Osteoblast (primary cell): ENCODE results near the gene HMGXB3. TPM values are rescaled to one million over a fixed set of nuclear protein-coding genes. Genes with fewer than 3 reads are reported as not detected.
A peak's percentile ranks its signal among the peaks of the same experiment; 100 is the strongest.

Source experiments
- DNase-seq: peaks from one replicate; pipeline ENCODE4 v3.0.0; 2011; ENCODE audit warnings: low spot score, mixed read lengths; ENCODE audit not compliant: insufficient read length; ENCODE audit errors: missing footprints
- H2AFZ ChIP-seq: 2 replicates; pipeline ENCODE4 v1.6.0; 2011; ENCODE audit warnings: mild to moderate bottlenecking, low read length
- H3K27ac ChIP-seq: 2 replicates; pipeline ENCODE4 v1.5.1; 2011; ENCODE audit warnings: mild to moderate bottlenecking, low read depth, low read length, moderate library complexity
- H3K27me3 ChIP-seq: 2 replicates; pipeline ENCODE4 v1.6.0; 2012; ENCODE audit warnings: mild to moderate bottlenecking, control low read depth, inconsistent platforms, low read length, moderate library complexity; ENCODE audit not compliant: insufficient read depth
- H3K36me3 ChIP-seq: 2 replicates; pipeline ENCODE4 v1.5.1; 2011; ENCODE audit warnings: mild to moderate bottlenecking, low read length, control low read depth, moderate library complexity; ENCODE audit not compliant: insufficient read depth
- H3K4me1 ChIP-seq: 2 replicates; pipeline ENCODE4 v1.5.1; 2011; ENCODE audit warnings: mild to moderate bottlenecking, low read length, control low read depth, moderate library complexity; ENCODE audit not compliant: insufficient read depth
- H3K4me2 ChIP-seq: 2 replicates; pipeline ENCODE4 v1.6.0; 2011; ENCODE audit warnings: mild to moderate bottlenecking, low read length; ENCODE audit not compliant: insufficient read depth
- H3K4me3 ChIP-seq: fragments of 200-600 bp; sonication (generic); 3 replicates; pipeline ENCODE4 v1.5.1; 2012; ENCODE audit warnings: mild to moderate bottlenecking, low read length, inconsistent platforms; ENCODE audit not compliant: insufficient read depth
- H3K79me2 ChIP-seq: 2 replicates; pipeline ENCODE4 v1.6.0; 2012; ENCODE audit warnings: mild to moderate bottlenecking, low read length, control low read depth, inconsistent platforms; ENCODE audit not compliant: insufficient read depth
- H3K9me3 ChIP-seq: 2 replicates; pipeline ENCODE4 v1.5.1; 2011; ENCODE audit warnings: low read depth, low read length, control low read depth
- H4K20me1 ChIP-seq: 2 replicates; pipeline ENCODE4 v1.6.0; 2012; ENCODE audit warnings: mild to moderate bottlenecking, low read length, control low read depth; ENCODE audit not compliant: insufficient read depth
- CTCF ChIP-seq: IDR thresholded peaks from 2 replicates; pipeline ENCODE4 v1.5.1; 2011; ENCODE audit warnings: mild to moderate bottlenecking, low read depth, low read length, moderate library complexity; ENCODE audit errors: extremely low read depth
- total RNA-seq: library from RNA; depleted of rRNA; stranded (reverse); fragments of >200 nt; gene quantifications from 2 replicates; pipeline ENCODE4 v1.2.3, GENCODE V29; 2012

The HMGXB3 gene
- total RNA-seq, 1 donor = 54.3 TPM

- peak within 1 kb of the TSS; percentile 87 for H2AFZ ChIP-seq
- no peaks in the 10 kb centered on the region for H3K9me3 ChIP-seq
- H4K20me1 ChIP-seq = no peaks in the 10 kb centered on the region
- peak within 1 kb of the TSS; percentile 92 for H3K4me2 ChIP-seq
- H3K27ac ChIP-seq = peak within 1 kb of the TSS; percentile 90
- peaks cover 12% of the 10 kb centered on the region for H3K79me2 ChIP-seq
- H3K4me1 ChIP-seq = peaks cover 14% of the 10 kb centered on the region
- DNase-seq = peak; percentile 97
- H3K4me3 ChIP-seq = peak within 1 kb of the TSS; percentile 87
- H3K36me3 ChIP-seq = no peaks in the 10 kb centered on the region
- H3K27me3 ChIP-seq = no peaks in the 10 kb centered on the region
- no peak for TF ChIP-seq CTCF
Observed at GRCh38 chr5:149960272-149961185, 40.0 kb upstream of the HMGXB3 start, which contains the start of gene SLC26A2. TSS of gene SLC26A2 (plus strand) at chr5:149960758. CDS start at chr5:149977653, 16,895 bp downstream.

GRCh38 chr5:149961186-149961685 is 39.3 kb upstream of the HMGXB3 start:
- Histone ChIP-seq H3K36me3 (no peaks in the 10 kb centered on the region), H4K20me1 (no peaks in the 10 kb centered on the region), H3K4me1 (peaks cover 14% of the 10 kb centered on the region), H3K79me2 (peaks cover 15% of the 10 kb centered on the region), H3K27ac (peak overlapping the region; percentile 54), H3K9me3 (no peaks in the 10 kb centered on the region), H2AFZ (peak overlapping the region; percentile 87), H3K4me3 (peak overlapping the region; percentile 87), H3K27me3 (no peaks in the 10 kb centered on the region), H3K4me2 (peak overlapping the region; percentile 92)
- peak; percentile 61 for DNase-seq
- no peak for TF ChIP-seq CTCF

GRCh38 chr5:149961957-149962409 is 38.6 kb upstream of the HMGXB3 start:
- H3K9me3 ChIP-seq = no peaks in the 10 kb centered on the region
- H3K36me3 ChIP-seq = no peaks in the 10 kb centered on the region
- peaks cover 18% of the 10 kb centered on the region for H3K79me2 ChIP-seq
- peak; percentile 80 for TF ChIP-seq CTCF
- peaks cover 14% of the 10 kb centered on the region for H3K4me1 ChIP-seq
- H3K27ac ChIP-seq = no peak overlapping the region
- H3K4me2 ChIP-seq = peak overlapping the region; percentile 16
- no peak overlapping the region for H3K4me3 ChIP-seq
- peak; percentile 93 for DNase-seq
- H2AFZ ChIP-seq = no peak overlapping the region
- H4K20me1 ChIP-seq = no peaks in the 10 kb centered on the region
- H3K27me3 ChIP-seq = no peaks in the 10 kb centered on the region

GRCh38 chr5:149962601-149963300 is 37.8 kb upstream of the HMGXB3 start:
- TF ChIP-seq CTCF = no peak
- Histone ChIP-seq H3K27me3 (no peaks in the 10 kb centered on the region), H3K9me3 (no peaks in the 10 kb centered on the region), H3K36me3 (no peaks in the 10 kb centered on the region), H2AFZ (no peak overlapping the region), H3K4me3 (no peak overlapping the region), H3K27ac (no peak overlapping the region), H4K20me1 (no peaks in the 10 kb centered on the region), H3K4me1 (peaks cover 14% of the 10 kb centered on the region), H3K4me2 (no peak overlapping the region), H3K79me2 (peaks cover 18% of the 10 kb centered on the region)
- peak; percentile 70 for DNase-seq
